Measurements from ENCODE around the gene CCDC51.

DNA sequence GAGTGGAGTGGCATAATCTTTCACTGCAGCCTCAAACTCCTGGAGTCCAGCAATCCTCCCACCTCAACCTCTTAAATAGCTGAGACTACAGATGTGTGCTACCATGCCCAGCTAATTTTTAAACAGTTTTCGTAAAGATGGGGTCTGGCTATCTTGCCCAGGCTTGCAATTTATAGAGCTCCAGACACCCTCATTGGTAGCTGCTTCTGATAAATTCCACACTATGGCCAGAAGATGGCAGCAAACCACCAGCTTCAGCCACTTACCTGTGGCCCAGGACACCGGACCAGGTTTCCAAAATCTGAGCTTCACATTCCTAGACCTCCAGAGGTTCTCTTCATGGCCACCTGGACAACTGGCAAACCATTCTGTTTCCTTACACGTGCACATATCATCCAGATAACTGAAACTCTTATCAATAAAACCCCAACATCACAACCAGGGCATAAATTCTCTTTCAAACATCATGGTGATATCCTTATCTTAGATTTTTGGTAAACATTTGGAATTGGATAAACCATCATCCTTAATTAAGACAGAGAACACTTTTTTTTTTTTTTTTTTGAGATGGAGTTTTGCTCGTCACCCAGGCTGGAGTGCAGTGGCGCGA is 39.0 kb downstream of the CCDC51 start:
- TF ChIP-seq ZFP30 (CRISPR knock-in tag; IDR thresholded peaks at IDR 0.05) (no peak), RARB (CRISPR knock-in tag; IDR thresholded peaks at IDR 0.05) (no peak), ZNF70 (CRISPR knock-in tag; IDR thresholded peaks at IDR 0.05) (no peak), TCF4 (CRISPR knock-in tag; IDR thresholded peaks at IDR 0.05; ENCODE audit: borderline replicate concordance) (no peak), ARNTL (CRISPR knock-in tag; IDR thresholded peaks at IDR 0.05; ENCODE audit: borderline replicate concordance, low read depth) (no peak)
- TF ChIP-seq, protein P1, sequence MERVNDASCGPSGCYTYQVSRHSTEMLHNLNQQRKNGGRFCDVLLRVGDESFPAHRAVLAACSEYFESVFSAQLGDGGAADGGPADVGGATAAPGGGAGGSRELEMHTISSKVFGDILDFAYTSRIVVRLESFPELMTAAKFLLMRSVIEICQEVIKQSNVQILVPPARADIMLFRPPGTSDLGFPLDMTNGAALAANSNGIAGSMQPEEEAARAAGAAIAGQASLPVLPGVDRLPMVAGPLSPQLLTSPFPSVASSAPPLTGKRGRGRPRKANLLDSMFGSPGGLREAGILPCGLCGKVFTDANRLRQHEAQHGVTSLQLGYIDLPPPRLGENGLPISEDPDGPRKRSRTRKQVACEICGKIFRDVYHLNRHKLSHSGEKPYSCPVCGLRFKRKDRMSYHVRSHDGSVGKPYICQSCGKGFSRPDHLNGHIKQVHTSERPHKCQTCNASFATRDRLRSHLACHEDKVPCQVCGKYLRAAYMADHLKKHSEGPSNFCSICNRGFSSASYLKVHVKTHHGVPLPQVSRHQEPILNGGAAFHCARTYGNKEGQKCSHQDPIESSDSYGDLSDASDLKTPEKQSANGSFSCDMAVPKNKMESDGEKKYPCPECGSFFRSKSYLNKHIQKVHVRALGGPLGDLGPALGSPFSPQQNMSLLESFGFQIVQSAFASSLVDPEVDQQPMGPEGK (CRISPR knock-in tag; IDR thresholded peaks at IDR 0.05; ENCODE audit: borderline replicate concordance), result no peak
- TF ChIP-seq, protein P2, sequence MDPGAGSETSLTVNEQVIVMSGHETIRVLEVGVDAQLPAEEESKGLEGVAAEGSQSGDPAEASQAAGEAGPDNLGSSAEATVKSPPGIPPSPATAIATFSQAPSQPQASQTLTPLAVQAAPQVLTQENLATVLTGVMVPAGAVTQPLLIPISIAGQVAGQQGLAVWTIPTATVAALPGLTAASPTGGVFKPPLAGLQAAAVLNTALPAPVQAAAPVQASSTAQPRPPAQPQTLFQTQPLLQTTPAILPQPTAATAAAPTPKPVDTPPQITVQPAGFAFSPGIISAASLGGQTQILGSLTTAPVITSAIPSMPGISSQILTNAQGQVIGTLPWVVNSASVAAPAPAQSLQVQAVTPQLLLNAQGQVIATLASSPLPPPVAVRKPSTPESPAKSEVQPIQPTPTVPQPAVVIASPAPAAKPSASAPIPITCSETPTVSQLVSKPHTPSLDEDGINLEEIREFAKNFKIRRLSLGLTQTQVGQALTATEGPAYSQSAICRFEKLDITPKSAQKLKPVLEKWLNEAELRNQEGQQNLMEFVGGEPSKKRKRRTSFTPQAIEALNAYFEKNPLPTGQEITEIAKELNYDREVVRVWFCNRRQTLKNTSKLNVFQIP (CRISPR knock-in tag; IDR thresholded peaks at IDR 0.05; ENCODE audit: borderline replicate concordance, low read depth), result no peak

Data from SK-N-SH treated with all-trans-retinoic acid at 6 μM for 48 hours (cell line).